Measurements from ENCODE around the gene ZKSCAN1.

ZKSCAN1 gene

DNA sequence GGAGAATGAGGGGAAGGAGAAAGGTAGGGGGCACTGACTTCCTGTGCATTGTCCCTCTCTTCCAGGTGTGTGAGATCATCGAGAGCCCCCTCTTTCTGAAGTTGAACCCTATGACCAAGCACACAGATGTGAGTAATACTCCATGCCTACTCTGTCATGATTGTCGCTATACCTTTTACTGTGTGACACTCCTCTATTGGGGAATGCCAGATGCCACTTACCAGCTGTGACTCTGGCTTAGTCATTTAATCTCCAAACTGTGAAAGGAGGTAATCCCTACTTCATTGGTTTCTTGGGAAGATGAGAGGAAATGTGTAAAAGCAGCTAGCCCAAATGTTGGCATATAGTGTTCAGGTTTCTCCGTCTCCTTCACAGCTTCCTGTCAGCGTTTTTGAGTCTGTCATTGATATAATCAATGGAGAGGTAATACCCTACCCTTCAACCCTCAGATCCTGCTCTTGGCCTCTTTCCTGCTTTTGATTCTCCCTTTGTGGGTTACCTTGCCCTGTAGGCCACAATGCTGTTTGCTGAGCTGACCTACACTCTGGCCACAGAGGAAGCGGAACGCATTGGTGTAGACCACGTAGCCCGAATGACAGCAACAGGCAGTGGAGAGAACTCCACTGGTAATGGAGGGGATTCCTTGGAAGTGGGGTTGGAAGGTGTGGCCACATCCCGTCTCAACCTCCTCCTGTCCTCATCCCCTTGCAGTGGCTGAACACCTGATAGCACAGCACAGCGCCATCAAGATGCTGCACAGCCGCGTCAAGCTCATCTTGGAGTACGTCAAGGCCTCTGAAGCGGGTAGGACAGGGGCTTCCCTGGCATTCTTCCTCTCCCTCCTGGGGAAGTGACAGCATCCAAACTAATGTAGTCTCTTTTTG lies 75.4 kb downstream of the ZKSCAN1 start:
- H3K4me2 ChIP-seq (ENCODE audit: low read length), result no peak overlapping the region
- peaks cover 9 to 15% of the 10 kb centered on the region in 2 experiments for H3K4me1 ChIP-seq (ENCODE audit: control insufficient read depth in 1 of 2, insufficient read depth in 2 of 2, low read length in 2 of 2)
- peaks cover 17% of the 10 kb centered on the region for H3K79me1 ChIP-seq (ENCODE audit: low read length)
- peaks cover 6% of the 10 kb centered on the region for H3K79me2 ChIP-seq (ENCODE audit: control insufficient read depth, insufficient read depth, low read length, poor library complexity)
- WGBS (ENCODE audit: extremely low coverage, insufficient coverage, insufficient read length), result no CpG with 5 or more reads among the region's 14 CpGs
- DNase-seq, result no peak
- H3K9me3 ChIP-seq (ENCODE audit: insufficient read depth, low read depth, low read length), result no peaks in the 10 kb centered on the region
- no peak overlapping the region for H3K4ac ChIP-seq (ENCODE audit: low read depth, low read length)
- H2BK5ac ChIP-seq (ENCODE audit: low read depth, low read length, poor library complexity), result no peak overlapping the region
- no peak overlapping the region for H4K8ac ChIP-seq (ENCODE audit: low read depth, low read length)
- H3K27me3 ChIP-seq (ENCODE audit: insufficient read depth, low read length), result no peaks in the 10 kb centered on the region
- H2AFZ ChIP-seq (ENCODE audit: insufficient read depth, low read length, poor library complexity), result no peak overlapping the region
- no peak overlapping the region for H3K9ac ChIP-seq (ENCODE audit: low read length)
- no peak overlapping the region for H4K12ac ChIP-seq (ENCODE audit: low read depth, low read length)
- no peak overlapping the region for H3K27ac ChIP-seq (ENCODE audit: low read depth, low read length)
- no peak overlapping the region for H2AK5ac ChIP-seq (ENCODE audit: low read length)
- H3K36me3 ChIP-seq (ENCODE audit: control insufficient read depth in 1 of 2, insufficient read depth in 2 of 2, low read length in 2 of 2), result peaks cover 45 to 54% of the 10 kb centered on the region in 2 experiments
- no peak overlapping the region for H2BK120ac ChIP-seq (ENCODE audit: insufficient read depth, low read length, poor library complexity)
- no peak overlapping the region for H3K18ac ChIP-seq (ENCODE audit: low read length)
- H3K23ac ChIP-seq (ENCODE audit: low read length), result peak overlapping the region; percentile 43
- no peak overlapping the region for H2BK12ac ChIP-seq (ENCODE audit: low read length)
- H3K4me3 ChIP-seq (ENCODE audit: low read depth, low read length), result no peak overlapping the region
- no peak overlapping the region for H4K91ac ChIP-seq (ENCODE audit: low read depth, low read length)
- no peak overlapping the region for H3K14ac ChIP-seq (ENCODE audit: low read length)

Measured in trophoblast cell (in vitro differentiated cells and primary cell).